Stimulated activated CD4-positive, alpha-beta T cell treated with anti-CD3 and anti-CD28 coated beads, TNF-alpha, amount 100 ng/mL, for 48 hours (primary cell): ENCODE measurements around the gene HTR3A.
"Not testable (repeated sequence)": the region's sequence is repeated elsewhere in the genome, so short reads cannot be mapped to it uniquely, and the experiment has no call there.

Source experiments
- DNase-seq, 3 donors: peaks; one replicate each; pipeline ENCODE4 v3.0.0-alpha.2; 2020; ENCODE audit warnings: low read depth in 3 of 3

Gene HTR3A

GRCh38 chr11:113974741-113975470, at the start of gene HTR3A:
Gene HTR3A, plus strand, starts transcription at chr11:113975108. Its CDS starts 218 bp downstream, at chr11:113975326.
- no peak for DNase-seq

- no peak for DNase-seq
These were observed 48.4 kb upstream of the HTR3A start for GRCh38 chr11:113926273-113927197.

- DNase-seq = no peak
These were observed 46.6 kb upstream of the HTR3A start for GRCh38 chr11:113928311-113928710.

GRCh38 chr11:113932788-113933187, 42.1 kb upstream of the HTR3A start:
- no peak for DNase-seq

GRCh38 chr11:113934193-113934592, 40.7 kb upstream of the HTR3A start:
- not testable (repeated sequence) for DNase-seq

GRCh38 chr11:113934761-113935160, 40.1 kb upstream of the HTR3A start:
- DNase-seq = no peak

- DNase-seq = no peak
These were observed 39.0 kb upstream of the HTR3A start for GRCh38 chr11:113935858-113936257.

- DNase-seq = no peak
These were observed 37.0 kb upstream of the HTR3A start for GRCh38 chr11:113937918-113938317.

- no peak for DNase-seq
These were observed 32.7 kb upstream of the HTR3A start for GRCh38 chr11:113942256-113942655.

GRCh38 chr11:113946162-113946561, 28.7 kb upstream of the HTR3A start:
- DNase-seq = not testable (repeated sequence)

GRCh38 chr11:113947994-113948393, 26.9 kb upstream of the HTR3A start:
- no peak for DNase-seq

GRCh38 chr11:113949891-113950290, 25.0 kb upstream of the HTR3A start:
- DNase-seq = no peak

- DNase-seq = no peak
These were observed 23.4 kb upstream of the HTR3A start for GRCh38 chr11:113951537-113951936.

- no peak for DNase-seq
These were observed 22.8 kb upstream of the HTR3A start for GRCh38 chr11:113952070-113952469.

- no peak for DNase-seq
These were observed 22.3 kb upstream of the HTR3A start for GRCh38 chr11:113952588-113952987.

GRCh38 chr11:113954235-113954634, 20.7 kb upstream of the HTR3A start:
- DNase-seq = no peak

- no peak for DNase-seq
These were observed 17.9 kb upstream of the HTR3A start for GRCh38 chr11:113956986-113957385.

- no peak for DNase-seq
These were observed 14.1 kb upstream of the HTR3A start for GRCh38 chr11:113960702-113961330.

- no peak for DNase-seq
These were observed 7.5 kb upstream of the HTR3A start for GRCh38 chr11:113967361-113967760.

GRCh38 chr11:113971506-113972195, 3.3 kb upstream of the HTR3A start:
- no peak for DNase-seq

GRCh38 chr11:113977071-113977490, 2.2 kb downstream of the HTR3A start:
- DNase-seq = no peak

- no peak for DNase-seq
These were observed 2.8 kb downstream of the HTR3A start for GRCh38 chr11:113977701-113978100.
